ENCODE results near the gene RGS16. TPM values are rescaled to one million over a fixed set of nuclear protein-coding genes. Genes with fewer than 3 reads are reported as not detected.
A peak's percentile ranks its signal among the peaks of the same experiment; 100 is the strongest.

The RGS16 gene
- total and polyA plus RNA-seq, 2 of the 13 experiments (the other 11 are each of a cell fraction or from before 2014, with no cell fraction given), result not detected

DNA sequence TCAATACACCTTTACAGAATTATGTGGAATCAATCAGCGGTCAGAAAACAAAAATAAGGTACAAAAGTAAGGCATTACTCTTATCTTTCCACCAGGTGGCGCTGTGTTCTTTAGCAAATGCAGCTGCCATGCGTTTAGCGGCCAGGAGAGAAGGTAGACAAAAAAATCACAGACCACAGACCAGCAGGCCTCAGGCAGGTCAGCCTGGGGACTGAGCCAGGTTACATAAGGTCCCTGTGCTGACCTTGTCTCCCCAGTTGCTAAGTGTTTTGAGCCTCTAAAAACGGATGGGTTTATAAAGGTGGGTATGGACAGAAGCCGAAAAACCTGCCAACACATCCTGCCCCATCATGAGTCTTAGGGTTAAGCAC lies 2.8 kb downstream of the RGS16 start (continued):
- TF ChIP-seq, protein P1, sequence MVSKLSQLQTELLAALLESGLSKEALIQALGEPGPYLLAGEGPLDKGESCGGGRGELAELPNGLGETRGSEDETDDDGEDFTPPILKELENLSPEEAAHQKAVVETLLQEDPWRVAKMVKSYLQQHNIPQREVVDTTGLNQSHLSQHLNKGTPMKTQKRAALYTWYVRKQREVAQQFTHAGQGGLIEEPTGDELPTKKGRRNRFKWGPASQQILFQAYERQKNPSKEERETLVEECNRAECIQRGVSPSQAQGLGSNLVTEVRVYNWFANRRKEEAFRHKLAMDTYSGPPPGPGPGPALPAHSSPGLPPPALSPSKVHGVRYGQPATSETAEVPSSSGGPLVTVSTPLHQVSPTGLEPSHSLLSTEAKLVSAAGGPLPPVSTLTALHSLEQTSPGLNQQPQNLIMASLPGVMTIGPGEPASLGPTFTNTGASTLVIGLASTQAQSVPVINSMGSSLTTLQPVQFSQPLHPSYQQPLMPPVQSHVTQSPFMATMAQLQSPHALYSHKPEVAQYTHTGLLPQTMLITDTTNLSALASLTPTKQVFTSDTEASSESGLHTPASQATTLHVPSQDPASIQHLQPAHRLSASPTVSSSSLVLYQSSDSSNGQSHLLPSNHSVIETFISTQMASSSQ (IDR thresholded peaks at IDR 0.05; ENCODE audit: low read depth), result no peak
- TF ChIP-seq, protein P1 (CRISPR knock-in tag; IDR thresholded peaks at IDR 0.05; ENCODE audit: borderline replicate concordance), result no peak
- peak; percentile 70 for TF ChIP-seq RAD21 (CRISPR knock-in tag; IDR thresholded peaks at IDR 0.05)
- 0 out of 2 replicates have a peak, but pooled peaks have one; percentile 32 for TF ChIP-seq ELF3 (CRISPR knock-in tag; IDR thresholded peaks at IDR 0.05)
- no peak for TF ChIP-seq GLI4 (CRISPR knock-in tag; IDR thresholded peaks at IDR 0.05; ENCODE audit: borderline replicate concordance)
- peak; percentile 82 for TF ChIP-seq SMC3 (IDR thresholded peaks at IDR 0.05; ENCODE audit: low read length)
- no peak; the same call in 1 of the 2 replicates for TF ChIP-seq ZNF331 (CRISPR knock-in tag; IDR thresholded peaks at IDR 0.05)
- TF ChIP-seq, protein P2, sequence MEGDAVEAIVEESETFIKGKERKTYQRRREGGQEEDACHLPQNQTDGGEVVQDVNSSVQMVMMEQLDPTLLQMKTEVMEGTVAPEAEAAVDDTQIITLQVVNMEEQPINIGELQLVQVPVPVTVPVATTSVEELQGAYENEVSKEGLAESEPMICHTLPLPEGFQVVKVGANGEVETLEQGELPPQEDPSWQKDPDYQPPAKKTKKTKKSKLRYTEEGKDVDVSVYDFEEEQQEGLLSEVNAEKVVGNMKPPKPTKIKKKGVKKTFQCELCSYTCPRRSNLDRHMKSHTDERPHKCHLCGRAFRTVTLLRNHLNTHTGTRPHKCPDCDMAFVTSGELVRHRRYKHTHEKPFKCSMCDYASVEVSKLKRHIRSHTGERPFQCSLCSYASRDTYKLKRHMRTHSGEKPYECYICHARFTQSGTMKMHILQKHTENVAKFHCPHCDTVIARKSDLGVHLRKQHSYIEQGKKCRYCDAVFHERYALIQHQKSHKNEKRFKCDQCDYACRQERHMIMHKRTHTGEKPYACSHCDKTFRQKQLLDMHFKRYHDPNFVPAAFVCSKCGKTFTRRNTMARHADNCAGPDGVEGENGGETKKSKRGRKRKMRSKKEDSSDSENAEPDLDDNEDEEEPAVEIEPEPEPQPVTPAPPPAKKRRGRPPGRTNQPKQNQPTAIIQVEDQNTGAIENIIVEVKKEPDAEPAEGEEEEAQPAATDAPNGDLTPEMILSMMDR (CRISPR knock-in tag; IDR thresholded peaks at IDR 0.05), result peak; percentile 87
- TF ChIP-seq, protein P3, sequence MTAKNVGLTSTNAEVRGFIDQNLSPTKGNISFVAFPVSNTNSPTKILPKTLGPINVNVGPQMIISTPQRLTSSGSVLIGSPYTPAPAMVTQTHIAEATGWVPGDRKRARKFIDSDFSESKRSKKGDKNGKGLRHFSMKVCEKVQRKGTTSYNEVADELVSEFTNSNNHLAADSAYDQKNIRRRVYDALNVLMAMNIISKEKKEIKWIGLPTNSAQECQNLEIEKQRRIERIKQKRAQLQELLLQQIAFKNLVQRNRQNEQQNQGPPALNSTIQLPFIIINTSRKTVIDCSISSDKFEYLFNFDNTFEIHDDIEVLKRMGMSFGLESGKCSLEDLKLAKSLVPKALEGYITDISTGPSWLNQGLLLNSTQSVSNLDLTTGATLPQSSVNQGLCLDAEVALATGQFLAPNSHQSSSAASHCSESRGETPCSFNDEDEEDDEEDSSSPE (CRISPR knock-in tag; IDR thresholded peaks at IDR 0.05), result no peak
- TF ChIP-seq ATRX (CRISPR knock-in tag; IDR thresholded peaks at IDR 0.05; ENCODE audit: borderline replicate concordance), result no peak
- TF ChIP-seq, protein P4, sequence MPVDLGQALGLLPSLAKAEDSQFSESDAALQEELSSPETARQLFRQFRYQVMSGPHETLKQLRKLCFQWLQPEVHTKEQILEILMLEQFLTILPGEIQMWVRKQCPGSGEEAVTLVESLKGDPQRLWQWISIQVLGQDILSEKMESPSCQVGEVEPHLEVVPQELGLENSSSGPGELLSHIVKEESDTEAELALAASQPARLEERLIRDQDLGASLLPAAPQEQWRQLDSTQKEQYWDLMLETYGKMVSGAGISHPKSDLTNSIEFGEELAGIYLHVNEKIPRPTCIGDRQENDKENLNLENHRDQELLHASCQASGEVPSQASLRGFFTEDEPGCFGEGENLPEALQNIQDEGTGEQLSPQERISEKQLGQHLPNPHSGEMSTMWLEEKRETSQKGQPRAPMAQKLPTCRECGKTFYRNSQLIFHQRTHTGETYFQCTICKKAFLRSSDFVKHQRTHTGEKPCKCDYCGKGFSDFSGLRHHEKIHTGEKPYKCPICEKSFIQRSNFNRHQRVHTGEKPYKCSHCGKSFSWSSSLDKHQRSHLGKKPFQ (CRISPR knock-in tag; IDR thresholded peaks at IDR 0.05; ENCODE audit: insufficient replicate concordance), result no peak
- TF ChIP-seq GZF1 (CRISPR knock-in tag; IDR thresholded peaks at IDR 0.05), result no peak
- TF ChIP-seq, protein P5, sequence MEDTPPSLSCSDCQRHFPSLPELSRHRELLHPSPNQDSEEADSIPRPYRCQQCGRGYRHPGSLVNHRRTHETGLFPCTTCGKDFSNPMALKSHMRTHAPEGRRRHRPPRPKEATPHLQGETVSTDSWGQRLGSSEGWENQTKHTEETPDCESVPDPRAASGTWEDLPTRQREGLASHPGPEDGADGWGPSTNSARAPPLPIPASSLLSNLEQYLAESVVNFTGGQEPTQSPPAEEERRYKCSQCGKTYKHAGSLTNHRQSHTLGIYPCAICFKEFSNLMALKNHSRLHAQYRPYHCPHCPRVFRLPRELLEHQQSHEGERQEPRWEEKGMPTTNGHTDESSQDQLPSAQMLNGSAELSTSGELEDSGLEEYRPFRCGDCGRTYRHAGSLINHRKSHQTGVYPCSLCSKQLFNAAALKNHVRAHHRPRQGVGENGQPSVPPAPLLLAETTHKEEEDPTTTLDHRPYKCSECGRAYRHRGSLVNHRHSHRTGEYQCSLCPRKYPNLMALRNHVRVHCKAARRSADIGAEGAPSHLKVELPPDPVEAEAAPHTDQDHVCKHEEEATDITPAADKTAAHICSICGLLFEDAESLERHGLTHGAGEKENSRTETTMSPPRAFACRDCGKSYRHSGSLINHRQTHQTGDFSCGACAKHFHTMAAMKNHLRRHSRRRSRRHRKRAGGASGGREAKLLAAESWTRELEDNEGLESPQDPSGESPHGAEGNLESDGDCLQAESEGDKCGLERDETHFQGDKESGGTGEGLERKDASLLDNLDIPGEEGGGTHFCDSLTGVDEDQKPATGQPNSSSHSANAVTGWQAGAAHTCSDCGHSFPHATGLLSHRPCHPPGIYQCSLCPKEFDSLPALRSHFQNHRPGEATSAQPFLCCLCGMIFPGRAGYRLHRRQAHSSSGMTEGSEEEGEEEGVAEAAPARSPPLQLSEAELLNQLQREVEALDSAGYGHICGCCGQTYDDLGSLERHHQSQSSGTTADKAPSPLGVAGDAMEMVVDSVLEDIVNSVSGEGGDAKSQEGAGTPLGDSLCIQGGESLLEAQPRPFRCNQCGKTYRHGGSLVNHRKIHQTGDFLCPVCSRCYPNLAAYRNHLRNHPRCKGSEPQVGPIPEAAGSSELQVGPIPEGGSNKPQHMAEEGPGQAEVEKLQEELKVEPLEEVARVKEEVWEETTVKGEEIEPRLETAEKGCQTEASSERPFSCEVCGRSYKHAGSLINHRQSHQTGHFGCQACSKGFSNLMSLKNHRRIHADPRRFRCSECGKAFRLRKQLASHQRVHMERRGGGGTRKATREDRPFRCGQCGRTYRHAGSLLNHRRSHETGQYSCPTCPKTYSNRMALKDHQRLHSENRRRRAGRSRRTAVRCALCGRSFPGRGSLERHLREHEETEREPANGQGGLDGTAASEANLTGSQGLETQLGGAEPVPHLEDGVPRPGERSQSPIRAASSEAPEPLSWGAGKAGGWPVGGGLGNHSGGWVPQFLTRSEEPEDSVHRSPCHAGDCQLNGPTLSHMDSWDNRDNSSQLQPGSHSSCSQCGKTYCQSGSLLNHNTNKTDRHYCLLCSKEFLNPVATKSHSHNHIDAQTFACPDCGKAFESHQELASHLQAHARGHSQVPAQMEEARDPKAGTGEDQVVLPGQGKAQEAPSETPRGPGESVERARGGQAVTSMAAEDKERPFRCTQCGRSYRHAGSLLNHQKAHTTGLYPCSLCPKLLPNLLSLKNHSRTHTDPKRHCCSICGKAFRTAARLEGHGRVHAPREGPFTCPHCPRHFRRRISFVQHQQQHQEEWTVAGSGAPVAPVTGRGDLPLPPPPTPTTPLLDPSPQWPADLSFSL (CRISPR knock-in tag; IDR thresholded peaks at IDR 0.05), result no peak
- peak; percentile 13 for TF ChIP-seq TEAD3 (CRISPR knock-in tag; optimal IDR thresholded peaks at IDR 0.05; ENCODE audit: borderline replicate concordance)
